Lower lobe of right lung (tissue), 2 donors: ENCODE data around the gene PDE11A. TPM values are rescaled to one million over a fixed set of nuclear protein-coding genes. Genes with fewer than 3 reads are reported as not detected.

Experiments
- ATAC-seq, 2 donors: fragments of 200-7000 bp; cut with Tn5 transposase; one replicate each; pipeline ENCODE4 v1.9.1; 2020 to 2022; ENCODE audit warnings: mild to moderate bottlenecking in 2 of 2, moderate library complexity in 2 of 2
- DNase-seq: peaks from one replicate; pipeline ENCODE4 v3.0.0-alpha.2; 2020
- H3K27ac ChIP-seq: fragments of 200-600 bp; one replicate; pipeline ENCODE4 v1.8.0; 2022
- H3K27me3 ChIP-seq: fragments of 200-600 bp; one replicate; pipeline ENCODE4 v1.8.0; 2022; ENCODE audit warnings: low read depth
- H3K36me3 ChIP-seq: fragments of 200-600 bp; one replicate; pipeline ENCODE4 v1.8.0; 2022; ENCODE audit warnings: mild to moderate bottlenecking
- H3K4me1 ChIP-seq: fragments of 200-600 bp; one replicate; pipeline ENCODE4 v1.8.0; 2022
- H3K4me3 ChIP-seq: fragments of 200-600 bp; one replicate; pipeline ENCODE4 v1.8.0; 2022; ENCODE audit warnings: mild to moderate bottlenecking
- H3K9me3 ChIP-seq: fragments of 200-600 bp; one replicate; pipeline ENCODE4 v1.8.0; 2022
- CTCF ChIP-seq: fragments of 200-600 bp; IDR thresholded peaks from one replicate; pipeline ENCODE4 v1.8.0; 2022; ENCODE audit warnings: antibody characterized with exemption, mild to moderate bottlenecking
- intact Hi-C: fragments of 100-400 bp; cut with DNase I; formaldehyde crosslinking; loops from one replicate; pipeline ENCODE4 v1.11.0; 2022
- total RNA-seq: library from RNA; stranded (reverse); fragmentation: NEBNext Ultra II Directional; extraction: Animal tissue kit (Norgen Biotek cat#: 25700); gene quantifications from one replicate; pipeline ENCODE4 v1.2.1, GENCODE V29; 2021
- donor health status: DM: no; HTN: yes; CAD: no; lungs with severe emphysema.

Gene PDE11A
- total RNA-seq, 1 donor from 2014 or later, result 0.27 TPM

- Histone ChIP-seq H3K36me3 (no peaks in the 10 kb centered on the region), H3K9me3 (no peaks in the 10 kb centered on the region), H3K27me3 (no peaks in the 10 kb centered on the region), H3K4me1 (no peaks in the 10 kb centered on the region), H3K27ac (no peak overlapping the region), H3K4me3 (no peak overlapping the region)
- no peak for TF ChIP-seq CTCF
- no peak for ATAC-seq
- intact Hi-C loops, result no loop called here
- no peak for DNase-seq
Measured at GRCh38 chr2:177939211-177939610, 133.4 kb downstream of the PDE11A start.

GRCh38 chr2:177930916-177931315 lies 141.7 kb downstream of the PDE11A start:
- no peak for DNase-seq
- Histone ChIP-seq H3K4me1 (no peaks in the 10 kb centered on the region), H3K9me3 (peaks cover 5% of the 10 kb centered on the region), H3K27me3 (no peaks in the 10 kb centered on the region), H3K27ac (no peak overlapping the region), H3K36me3 (no peaks in the 10 kb centered on the region), H3K4me3 (no peak overlapping the region)
- no peak for TF ChIP-seq CTCF
- no peak for ATAC-seq
- intact Hi-C loops, result no loop called here

GRCh38 chr2:177929662-177930522 lies 142.7 kb downstream of the PDE11A start:
- ATAC-seq, result no peak
- no peak for DNase-seq
- Histone ChIP-seq H3K27ac (no peak overlapping the region), H3K4me3 (no peak overlapping the region), H3K36me3 (no peaks in the 10 kb centered on the region), H3K4me1 (no peaks in the 10 kb centered on the region), H3K27me3 (no peaks in the 10 kb centered on the region), H3K9me3 (peaks cover 5% of the 10 kb centered on the region)
- no peak for TF ChIP-seq CTCF
- intact Hi-C loops, result no loop called here

- H3K27me3 ChIP-seq, result no peaks in the 10 kb centered on the region
- H3K9me3 ChIP-seq, result no peaks in the 10 kb centered on the region
- no peaks in the 10 kb centered on the region for H3K36me3 ChIP-seq
- TF ChIP-seq CTCF, result no peak
- no peak overlapping the region for H3K4me3 ChIP-seq
- no peak for ATAC-seq
- intact Hi-C loops, result no loop called here
- no peak overlapping the region for H3K27ac ChIP-seq
- no peaks in the 10 kb centered on the region for H3K4me1 ChIP-seq
- DNase-seq, result no peak
Measured at GRCh38 chr2:177923323-177923722, 149.3 kb downstream of the PDE11A start.

GRCh38 chr2:177921726-177922125 lies 150.9 kb downstream of the PDE11A start:
- Histone ChIP-seq H3K36me3 (no peaks in the 10 kb centered on the region), H3K4me3 (no peak overlapping the region), H3K4me1 (no peaks in the 10 kb centered on the region), H3K27ac (no peak overlapping the region), H3K27me3 (no peaks in the 10 kb centered on the region), H3K9me3 (no peaks in the 10 kb centered on the region)
- DNase-seq (no peak), ATAC-seq (no peak)
- no peak for TF ChIP-seq CTCF
- intact Hi-C loops, result no loop called here
